ENCODE data around the gene KCNN4.

Gene KCNN4

GRCh38 chr19:43724896-43725295, 55.9 kb downstream of the KCNN4 start:
- no peaks in the 10 kb centered on the region for H3K36me3 ChIP-seq (ENCODE audit: control insufficient read depth, insufficient read depth, low read length)
- no peaks in the 10 kb centered on the region for H3K79me2 ChIP-seq
- peaks cover 17% of the 10 kb centered on the region for H3K4me1 ChIP-seq
- no peak overlapping the region for H3K4me2 ChIP-seq (ENCODE audit: low read length)
- no peaks in the 10 kb centered on the region for H3K9me3 ChIP-seq (ENCODE audit: control insufficient read depth, low read length)
- H3K27me3 ChIP-seq (ENCODE audit: control insufficient read depth, insufficient read depth, low read length) = no peaks in the 10 kb centered on the region
- TF ChIP-seq CTCF (IDR thresholded peaks at IDR 0.05) = no peak
- no peak overlapping the region for H2AFZ ChIP-seq
- H3K9ac ChIP-seq = no peak overlapping the region
- H3K4me3 ChIP-seq (ENCODE audit: low read depth, low read length) = no peak overlapping the region
- H3K27ac ChIP-seq = no peak overlapping the region

- Histone ChIP-seq H3K27me3 (ENCODE audit: control insufficient read depth, insufficient read depth, low read length) (no peaks in the 10 kb centered on the region), H3K4me2 (ENCODE audit: low read length) (no peak overlapping the region), H3K4me3 (ENCODE audit: low read depth, low read length) (no peak overlapping the region), H3K79me2 (no peaks in the 10 kb centered on the region), H3K27ac (no peak overlapping the region), H3K36me3 (ENCODE audit: control insufficient read depth, insufficient read depth, low read length) (no peaks in the 10 kb centered on the region), H2AFZ (no peak overlapping the region), H3K9ac (no peak overlapping the region), H3K9me3 (ENCODE audit: control insufficient read depth, low read length) (no peaks in the 10 kb centered on the region), H3K4me1 (peaks cover 14% of the 10 kb centered on the region)
- TF ChIP-seq CTCF (IDR thresholded peaks at IDR 0.05) = no peak
Measured at GRCh38 chr19:43723588-43723987, 57.2 kb downstream of the KCNN4 start.

GRCh38 chr19:43721469-43722048, 59.2 kb downstream of the KCNN4 start:
- Histone ChIP-seq H2AFZ (no peak overlapping the region), H3K36me3 (ENCODE audit: control insufficient read depth, insufficient read depth, low read length) (no peaks in the 10 kb centered on the region), H3K4me1 (peaks cover 1% of the 10 kb centered on the region), H3K4me3 (ENCODE audit: low read depth, low read length) (no peak overlapping the region), H3K9me3 (ENCODE audit: control insufficient read depth, low read length) (no peaks in the 10 kb centered on the region), H3K27me3 (ENCODE audit: control insufficient read depth, insufficient read depth, low read length) (no peaks in the 10 kb centered on the region), H3K79me2 (no peaks in the 10 kb centered on the region), H3K4me2 (ENCODE audit: low read length) (no peak overlapping the region), H3K27ac (no peak overlapping the region), H3K9ac (no peak overlapping the region)
- no peak for TF ChIP-seq CTCF (IDR thresholded peaks at IDR 0.05)

- Histone ChIP-seq H2AFZ (no peak overlapping the region), H3K79me2 (no peaks in the 10 kb centered on the region), H3K4me3 (ENCODE audit: low read depth, low read length) (no peak overlapping the region), H3K4me1 (no peaks in the 10 kb centered on the region), H3K9ac (no peak overlapping the region), H3K27ac (no peak overlapping the region), H3K4me2 (ENCODE audit: low read length) (no peak overlapping the region), H3K36me3 (ENCODE audit: control insufficient read depth, insufficient read depth, low read length) (no peaks in the 10 kb centered on the region), H3K27me3 (ENCODE audit: control insufficient read depth, insufficient read depth, low read length) (no peaks in the 10 kb centered on the region), H3K9me3 (ENCODE audit: control insufficient read depth, low read length) (no peaks in the 10 kb centered on the region)
- no peak for TF ChIP-seq CTCF (IDR thresholded peaks at IDR 0.05)
Measured at GRCh38 chr19:43720936-43721335, 59.8 kb downstream of the KCNN4 start.

GRCh38 chr19:43719918-43720317, 60.9 kb downstream of the KCNN4 start:
- no peaks in the 10 kb centered on the region for H3K36me3 ChIP-seq (ENCODE audit: control insufficient read depth, insufficient read depth, low read length)
- no peak overlapping the region for H3K27ac ChIP-seq
- H3K9me3 ChIP-seq (ENCODE audit: control insufficient read depth, low read length) = no peaks in the 10 kb centered on the region
- no peaks in the 10 kb centered on the region for H3K4me1 ChIP-seq
- no peaks in the 10 kb centered on the region for H3K27me3 ChIP-seq (ENCODE audit: control insufficient read depth, insufficient read depth, low read length)
- H3K9ac ChIP-seq = no peak overlapping the region
- no peak overlapping the region for H3K4me2 ChIP-seq (ENCODE audit: low read length)
- H3K4me3 ChIP-seq (ENCODE audit: low read depth, low read length) = no peak overlapping the region
- no peak for TF ChIP-seq CTCF (IDR thresholded peaks at IDR 0.05)
- H3K79me2 ChIP-seq = no peaks in the 10 kb centered on the region
- H2AFZ ChIP-seq = no peak overlapping the region

All from parathyroid adenoma (tissue), 2 donors.